H9 (cell line): Measurements from ENCODE around the gene RNF20. TPM values are rescaled to one million over a fixed set of nuclear protein-coding genes. Genes with fewer than 3 reads are reported as not detected.

ENCODE experiments used
- DNase-seq: peaks from one replicate; pipeline ENCODE4 v3.0.0-alpha.2; 2017
- H2AFZ ChIP-seq: one replicate; pipeline ENCODE4 v1.6.1; 2013; ENCODE audit warnings: mild to moderate bottlenecking, low read length, control low read depth, moderate library complexity
- H2AK5ac ChIP-seq: 2 replicates; pipeline ENCODE4 v1.6.1; 2013; ENCODE audit warnings: low read length, control low read depth, mixed read lengths; ENCODE audit not compliant: insufficient read length
- H2BK120ac ChIP-seq: one replicate; pipeline ENCODE4 v1.6.1; 2013; ENCODE audit warnings: low read depth, mild to moderate bottlenecking, low read length, control low read depth, inconsistent platforms; ENCODE audit not compliant: poor library complexity, severe bottlenecking
- H2BK12ac ChIP-seq: 2 replicates; pipeline ENCODE4 v1.6.1; 2013; ENCODE audit warnings: low read length, control low read depth, mixed read lengths, low read depth; ENCODE audit not compliant: insufficient read length
- H2BK15ac ChIP-seq: 2 replicates; pipeline ENCODE4 v1.6.1; 2013; ENCODE audit warnings: low read depth, low read length, control low read depth
- H2BK20ac ChIP-seq: one replicate; pipeline ENCODE4 v1.6.1; 2013; ENCODE audit warnings: low read depth, mild to moderate bottlenecking, low read length, control low read depth, inconsistent platforms; ENCODE audit not compliant: poor library complexity, severe bottlenecking
- H2BK5ac ChIP-seq: 2 replicates; pipeline ENCODE4 v1.6.1; 2013; ENCODE audit warnings: low read length, control low read depth, mixed read lengths; ENCODE audit not compliant: insufficient read length
- H3K14ac ChIP-seq: 2 replicates; pipeline ENCODE4 v1.6.1; 2013; ENCODE audit warnings: low read length, control low read depth; ENCODE audit not compliant: insufficient read depth
- H3K18ac ChIP-seq: 2 replicates; pipeline ENCODE4 v1.6.1; 2013; ENCODE audit warnings: low read depth, mild to moderate bottlenecking, mixed read lengths, low read length, control low read depth; ENCODE audit not compliant: insufficient read length
- H3K23ac ChIP-seq: 2 replicates; pipeline ENCODE4 v1.6.1; 2013; ENCODE audit warnings: low read length, control low read depth, mixed read lengths, low read depth; ENCODE audit not compliant: insufficient read length
- H3K23me2 ChIP-seq: 2 replicates; pipeline ENCODE4 v1.6.1; 2013; ENCODE audit warnings: low read depth, mild to moderate bottlenecking, mixed read lengths, low read length, control low read depth; ENCODE audit not compliant: insufficient read length, poor library complexity, severe bottlenecking
- H3K27ac ChIP-seq: 2 replicates; pipeline ENCODE4 v1.5.1; 2013; ENCODE audit warnings: low read length, control low read depth, mixed read lengths, low read depth; ENCODE audit not compliant: insufficient read length
- H3K27me3 ChIP-seq: 2 replicates; pipeline ENCODE4 v1.6.1; 2013; ENCODE audit warnings: low read length, control low read depth, inconsistent platforms; ENCODE audit not compliant: insufficient read depth
- H3K4ac ChIP-seq: 2 replicates; pipeline ENCODE4 v1.6.1; 2013; ENCODE audit warnings: low read depth, mild to moderate bottlenecking, control low read depth, inconsistent platforms, low read length, moderate library complexity
- H3K4me1 ChIP-seq: 2 replicates; pipeline ENCODE4 v1.6.1; 2013; ENCODE audit warnings: low read length, control low read depth, inconsistent platforms; ENCODE audit not compliant: insufficient read depth
- H3K4me2 ChIP-seq: 2 replicates; pipeline ENCODE4 v1.6.1; 2013; ENCODE audit warnings: low read length, control low read depth, mixed read lengths; ENCODE audit not compliant: insufficient read length, insufficient read depth
- H3K56ac ChIP-seq: 2 replicates; pipeline ENCODE4 v1.6.1; 2013; ENCODE audit warnings: low read depth, mild to moderate bottlenecking, mixed read lengths, low read length, control low read depth; ENCODE audit not compliant: insufficient read length
- H3K79me1 ChIP-seq: 2 replicates; pipeline ENCODE4 v1.6.1; 2013; ENCODE audit warnings: low read depth, mild to moderate bottlenecking, moderate library complexity, low read length, control low read depth, inconsistent platforms; ENCODE audit not compliant: insufficient read depth, poor library complexity, severe bottlenecking
- H3K79me2 ChIP-seq: 2 replicates; pipeline ENCODE4 v1.6.1; 2013; ENCODE audit warnings: low read length, control low read depth, inconsistent platforms; ENCODE audit not compliant: insufficient read depth
- H3K9ac ChIP-seq: 2 replicates; pipeline ENCODE4 v1.6.1; 2013; ENCODE audit warnings: low read length, control low read depth, mixed read lengths; ENCODE audit not compliant: insufficient read length; ENCODE audit errors: extremely low read depth
- H3K9me3 ChIP-seq: one replicate; pipeline ENCODE4 v1.6.1; 2013; ENCODE audit warnings: low read depth, low read length, inconsistent platforms; ENCODE audit not compliant: control insufficient read depth
- H3T11ph ChIP-seq: one replicate; pipeline ENCODE4 v1.6.1; 2013; ENCODE audit warnings: mild to moderate bottlenecking, low read length, control low read depth, inconsistent platforms
- H4K20me1 ChIP-seq: one replicate; pipeline ENCODE4 v1.6.1; 2013; ENCODE audit not compliant: control insufficient read depth, insufficient read length, insufficient read depth
- H4K5ac ChIP-seq: 2 replicates; pipeline ENCODE4 v1.6.1; 2013; ENCODE audit warnings: low read depth, mild to moderate bottlenecking, mixed read lengths, low read length, control low read depth; ENCODE audit not compliant: insufficient read length
- H4K8ac ChIP-seq: replicated peaks from 2 replicates; pipeline ENCODE4 v1.6.1; 2013; ENCODE audit warnings: low read length, control low read depth, mixed read lengths, low read depth; ENCODE audit not compliant: insufficient read length
- H4K91ac ChIP-seq: 2 replicates; pipeline ENCODE4 v1.6.1; 2013; ENCODE audit warnings: low read depth, mild to moderate bottlenecking, moderate library complexity, mixed read lengths, low read length, control low read depth; ENCODE audit not compliant: insufficient read length
- H3K27ac Mint-ChIP-seq, 3 experiments: 2 replicates in 2 of 3; 3 replicates in 1 of 3; pipeline ENCODE4 v1.8.0; 2020 to 2021; ENCODE audit warnings: mixed read lengths in 3 of 3, mild to moderate bottlenecking in 1 of 3, moderate library complexity in 1 of 3
- H3K27me3 Mint-ChIP-seq: 2 replicates; pipeline ENCODE4 v1.8.0; 2021; ENCODE audit warnings: low read depth, mild to moderate bottlenecking, moderate library complexity, mixed read lengths
- H3K36me3 Mint-ChIP-seq, 3 experiments: 2 replicates in 2 of 3; 3 replicates in 1 of 3; pipeline ENCODE4 v1.8.0; 2020 to 2021; ENCODE audit warnings: low read depth in 3 of 3, mixed read lengths in 3 of 3; ENCODE audit not compliant: insufficient read depth in 1 of 3
- H3K4me1 Mint-ChIP-seq, 2 experiments: 2 replicates each; pipeline ENCODE4 v1.8.0; 2020; ENCODE audit warnings: mixed read lengths in 2 of 2
- H3K4me3 Mint-ChIP-seq, 2 experiments: 2 replicates in 1 of 2; 3 replicates in 1 of 2; pipeline ENCODE4 v1.8.0; 2020 to 2021; ENCODE audit warnings: mild to moderate bottlenecking in 2 of 2, mixed read lengths in 2 of 2, moderate library complexity in 1 of 2
- H3K9me3 Mint-ChIP-seq, 2 experiments: 2 replicates in 1 of 2; 3 replicates in 1 of 2; pipeline ENCODE4 v1.8.0; 2020; ENCODE audit warnings: mild to moderate bottlenecking in 2 of 2, mixed read lengths in 2 of 2, moderate library complexity in 1 of 2
- WGBS: extraction: QIAGEN DNeasy Blood & Tissue Kit; methylation state at CpG from one replicate; pipeline ENCODE4 v1.1.7; 2013; ENCODE audit warnings: missing lambda C conversion rate, low lambda C conversion rate, mixed read lengths; ENCODE audit not compliant: insufficient read length; ENCODE audit errors: extremely low coverage; 5-methylcytosine and 5-hydroxymethylcytosine counted together
- total RNA-seq: library from RNA; stranded (reverse); gene quantifications from 2 replicates; pipeline ENCODE4 v1.2.1, GENCODE V29; 2021
- TF ChIP-seq, protein P1 (sequence below): fragments of 200-600 bp; sonication (generic); conservative IDR thresholded peaks from 3 replicates; pipeline ENCODE4 v1.8.0; 2021; ENCODE audit warnings: antibody characterized with exemption, mild to moderate bottlenecking

RNF20 gene
- total RNA-seq, 1 experiment from 2014 or later = 48.5 TPM

DNA sequence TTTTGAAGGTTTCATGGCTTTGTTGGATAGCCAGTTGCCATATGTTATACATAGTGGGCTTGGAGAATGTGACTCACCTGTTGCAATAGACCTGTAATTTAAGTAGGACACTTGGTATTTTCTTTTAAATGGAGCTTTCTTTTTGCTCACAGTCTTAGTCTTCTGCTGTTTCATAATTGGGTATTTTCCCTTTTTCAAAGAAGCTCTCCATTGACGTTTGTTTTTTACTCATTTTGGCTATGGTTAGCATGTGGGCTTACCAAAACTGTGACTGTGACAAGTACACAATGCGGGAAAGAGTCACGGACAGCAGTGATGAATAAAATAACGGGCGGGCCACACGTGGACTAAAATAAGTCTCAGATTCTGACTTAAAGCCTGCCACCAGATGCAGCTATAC, 23.2 kb upstream of the RNF20 start:
- Mint-ChIP-seq H3K9me3 (no peaks in the 10 kb centered on the region), H3K36me3 (no peaks in the 10 kb centered on the region), H3K4me1 (peaks cover 40% of the 10 kb centered on the region in 2 experiments), H3K4me3 (no peak overlapping the region), H3K27me3 (no peaks in the 10 kb centered on the region; the same call in 1 of the 2 replicates), H3K27ac (no peak overlapping the region)
- H3K23ac ChIP-seq = no peak overlapping the region
- H4K91ac ChIP-seq = no peak overlapping the region
- no peak overlapping the region for H3K27ac ChIP-seq
- H2BK5ac ChIP-seq = no peak overlapping the region
- H4K8ac ChIP-seq = no peak overlapping the region
- H4K5ac ChIP-seq = no peak overlapping the region
- H3K4me2 ChIP-seq = no peak overlapping the region
- no peak overlapping the region for H3K56ac ChIP-seq
- no peak overlapping the region for H3K9ac ChIP-seq
- no CpG with 5 or more reads among the region's 6 CpGs for WGBS
- no peak for DNase-seq
- H3K4me1 ChIP-seq = peaks cover 9% of the 10 kb centered on the region; the same call in 1 of the 2 replicates
- no peak overlapping the region for H3K4ac ChIP-seq
- H3K23me2 ChIP-seq = no peaks in the 10 kb centered on the region
- TF ChIP-seq, protein P1, sequence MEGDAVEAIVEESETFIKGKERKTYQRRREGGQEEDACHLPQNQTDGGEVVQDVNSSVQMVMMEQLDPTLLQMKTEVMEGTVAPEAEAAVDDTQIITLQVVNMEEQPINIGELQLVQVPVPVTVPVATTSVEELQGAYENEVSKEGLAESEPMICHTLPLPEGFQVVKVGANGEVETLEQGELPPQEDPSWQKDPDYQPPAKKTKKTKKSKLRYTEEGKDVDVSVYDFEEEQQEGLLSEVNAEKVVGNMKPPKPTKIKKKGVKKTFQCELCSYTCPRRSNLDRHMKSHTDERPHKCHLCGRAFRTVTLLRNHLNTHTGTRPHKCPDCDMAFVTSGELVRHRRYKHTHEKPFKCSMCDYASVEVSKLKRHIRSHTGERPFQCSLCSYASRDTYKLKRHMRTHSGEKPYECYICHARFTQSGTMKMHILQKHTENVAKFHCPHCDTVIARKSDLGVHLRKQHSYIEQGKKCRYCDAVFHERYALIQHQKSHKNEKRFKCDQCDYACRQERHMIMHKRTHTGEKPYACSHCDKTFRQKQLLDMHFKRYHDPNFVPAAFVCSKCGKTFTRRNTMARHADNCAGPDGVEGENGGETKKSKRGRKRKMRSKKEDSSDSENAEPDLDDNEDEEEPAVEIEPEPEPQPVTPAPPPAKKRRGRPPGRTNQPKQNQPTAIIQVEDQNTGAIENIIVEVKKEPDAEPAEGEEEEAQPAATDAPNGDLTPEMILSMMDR = no peak
- H3T11ph ChIP-seq = no peak overlapping the region
- H3K79me1 ChIP-seq = no peaks in the 10 kb centered on the region
- H3K14ac ChIP-seq = no peak overlapping the region
- no peaks in the 10 kb centered on the region for H3K9me3 ChIP-seq
- no peaks in the 10 kb centered on the region for H3K79me2 ChIP-seq
- H3K27me3 ChIP-seq = no peaks in the 10 kb centered on the region
- H2AK5ac ChIP-seq = no peak overlapping the region
- no peak overlapping the region for H2AFZ ChIP-seq
- no peaks in the 10 kb centered on the region for H4K20me1 ChIP-seq
- no peak overlapping the region for H2BK12ac ChIP-seq
- no peak overlapping the region for H2BK20ac ChIP-seq
- H2BK120ac ChIP-seq = no peak overlapping the region
- no peak overlapping the region for H2BK15ac ChIP-seq
- no peak overlapping the region for H3K18ac ChIP-seq
